MM.1S (cell line): Measurements from ENCODE around the gene COIL.

Experiments used
- DNase-seq: peaks from one replicate; pipeline ENCODE4 v3.0.0-alpha.2; 2015
- H2AFZ ChIP-seq: fragments of 300-600 bp; sonication (generic); 2 replicates; pipeline ENCODE4 v1.6.0; 2016; ENCODE audit warnings: antibody characterized with exemption, low read length
- H3F3A ChIP-seq: fragments of 300-600 bp; sonication (generic); 2 replicates; pipeline ENCODE4 v1.6.1; 2016; ENCODE audit warnings: mild to moderate bottlenecking, antibody characterized with exemption, low read length, moderate library complexity, mixed read lengths; ENCODE audit not compliant: insufficient read depth
- H3K27ac ChIP-seq: fragments of 300-600 bp; sonication (generic); 2 replicates; pipeline ENCODE4 v1.5.1; 2016; ENCODE audit warnings: mild to moderate bottlenecking, low read length
- H3K27me3 ChIP-seq: fragments of 300-600 bp; sonication (generic); replicated peaks from 2 replicates; pipeline ENCODE4 v1.6.0; 2016; ENCODE audit warnings: low read length; ENCODE audit not compliant: insufficient read depth
- H3K36me3 ChIP-seq: fragments of 300-600 bp; sonication (generic); replicated peaks from 2 replicates; pipeline ENCODE4 v1.6.1; 2016; ENCODE audit warnings: mild to moderate bottlenecking, low read length, mixed read lengths; ENCODE audit not compliant: insufficient read depth
- H3K4me1 ChIP-seq: fragments of 300-600 bp; sonication (generic); 2 replicates; pipeline ENCODE4 v1.6.1; 2016; ENCODE audit warnings: low read length, mixed read lengths
- H3K4me2 ChIP-seq: fragments of 300-600 bp; sonication (generic); 2 replicates; pipeline ENCODE4 v1.6.0; 2016; ENCODE audit warnings: low read depth, low read length
- H3K4me3 ChIP-seq: fragments of 300-600 bp; sonication (generic); 2 replicates; pipeline ENCODE4 v1.5.1; 2016; ENCODE audit warnings: low read length, mixed read lengths
- H3K79me2 ChIP-seq: fragments of 300-600 bp; sonication (generic); 2 replicates; pipeline ENCODE4 v1.6.1; 2016; ENCODE audit warnings: mixed run types, low read length, mixed read lengths
- H3K9ac ChIP-seq: fragments of 300-600 bp; sonication (generic); 2 replicates; pipeline ENCODE4 v1.6.1; 2016; ENCODE audit warnings: low read length, mixed read lengths
- H3K9me2 ChIP-seq: fragments of 300-600 bp; sonication (generic); replicated peaks from 2 replicates; pipeline ENCODE4 v1.6.1; 2016; ENCODE audit warnings: mild to moderate bottlenecking, low read length, mixed read lengths; ENCODE audit not compliant: insufficient read depth
- H3K9me3 ChIP-seq: fragments of 300-600 bp; sonication (generic); replicated peaks from 2 replicates; pipeline ENCODE4 v1.6.1; 2016; ENCODE audit warnings: mild to moderate bottlenecking, low read length, mixed read lengths; ENCODE audit not compliant: insufficient read depth
- H4K20me1 ChIP-seq: fragments of 300-600 bp; sonication (generic); 2 replicates; pipeline ENCODE4 v1.6.1; 2016; ENCODE audit warnings: mild to moderate bottlenecking, low read length, moderate library complexity, mixed read lengths; ENCODE audit not compliant: insufficient read depth
- CTCF ChIP-seq: fragments of 300-600 bp; sonication (generic); IDR thresholded peaks from 2 replicates; pipeline ENCODE4 v1.5.1; 2016; ENCODE audit warnings: antibody characterized with exemption, low read length, mixed read lengths
- EZH2 ChIP-seq: fragments of 300-600 bp; sonication (generic); optimal IDR thresholded peaks from 2 replicates; pipeline ENCODE3; 2017; ENCODE audit warnings: low read depth, mild to moderate bottlenecking, antibody characterized with exemption, low read length, mixed read lengths
- EZH2phosphoT487 ChIP-seq: fragments of 300-600 bp; sonication (generic); IDR thresholded peaks from 2 replicates; pipeline ENCODE4 v1.6.1; 2018; ENCODE audit warnings: antibody characterized with exemption, low read length

Gene COIL

GRCh38 chr17:56894859-56895455 lies 65.9 kb downstream of the COIL start:
- Histone ChIP-seq H3K9me2 (no peaks in the 10 kb centered on the region), H4K20me1 (no peaks in the 10 kb centered on the region), H3K4me1 (peaks cover 31% of the 10 kb centered on the region), H3K9me3 (no peaks in the 10 kb centered on the region), H3K4me3 (no peak overlapping the region), H3K4me2 (no peak overlapping the region), H3K27me3 (no peaks in the 10 kb centered on the region), H3K9ac (no peak overlapping the region), H3K27ac (no peak overlapping the region), H3F3A (no peaks in the 10 kb centered on the region), H2AFZ (no peak overlapping the region), H3K79me2 (peaks cover 80% of the 10 kb centered on the region), H3K36me3 (peaks cover 49% of the 10 kb centered on the region)
- TF ChIP-seq CTCF (no peak), EZH2 (no peak), EZH2phosphoT487 (no peak)
- no peak for DNase-seq

DNA sequence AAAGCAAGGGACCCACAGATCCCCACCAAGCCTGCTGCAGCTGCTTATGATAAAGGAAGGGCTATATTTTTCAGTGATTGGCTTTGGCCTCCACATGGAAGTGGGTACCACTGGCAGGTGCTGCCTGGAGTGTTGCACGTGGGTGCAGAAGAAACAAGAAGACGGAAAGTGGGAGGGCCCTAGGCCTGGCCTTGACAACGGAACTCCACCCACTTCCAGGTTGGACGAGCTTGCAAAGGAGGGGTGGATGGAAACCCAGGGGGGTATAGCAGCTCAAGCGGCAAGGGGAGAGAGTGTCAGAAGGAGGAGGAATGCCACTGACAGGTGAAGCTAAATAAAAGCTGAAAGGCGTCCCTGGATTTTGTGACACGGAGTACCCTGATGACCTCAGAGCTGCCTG lies 67.3 kb downstream of the COIL start:
- TF ChIP-seq EZH2: no peak
- no peak for TF ChIP-seq CTCF
- no peak for TF ChIP-seq EZH2phosphoT487
- Histone ChIP-seq H3K79me2 (peaks cover 67% of the 10 kb centered on the region), H3K4me2 (no peak overlapping the region), H3K9me2 (no peaks in the 10 kb centered on the region), H3K36me3 (peaks cover 43% of the 10 kb centered on the region), H4K20me1 (no peaks in the 10 kb centered on the region), H3K9me3 (no peaks in the 10 kb centered on the region), H2AFZ (no peak overlapping the region), H3K4me1 (peaks cover 20% of the 10 kb centered on the region), H3K9ac (no peak overlapping the region), H3K4me3 (no peak overlapping the region), H3F3A (no peaks in the 10 kb centered on the region), H3K27ac (no peak overlapping the region), H3K27me3 (no peaks in the 10 kb centered on the region)
- no peak for DNase-seq

- no peak overlapping the region for H3K9ac ChIP-seq
- no peaks in the 10 kb centered on the region for H3K9me2 ChIP-seq
- H2AFZ ChIP-seq: no peak overlapping the region
- no peak overlapping the region for H3K27ac ChIP-seq
- no peaks in the 10 kb centered on the region for H4K20me1 ChIP-seq
- no peaks in the 10 kb centered on the region for H3K27me3 ChIP-seq
- no peak overlapping the region for H3K4me2 ChIP-seq
- TF ChIP-seq EZH2phosphoT487: no peak
- TF ChIP-seq CTCF: no peak
- no peak for TF ChIP-seq EZH2
- DNase-seq: no peak
- H3F3A ChIP-seq: no peaks in the 10 kb centered on the region; the same call in 1 of the 2 replicates
- no peaks in the 10 kb centered on the region for H3K9me3 ChIP-seq
- H3K4me3 ChIP-seq: no peak overlapping the region
- peaks cover 55% of the 10 kb centered on the region for H3K79me2 ChIP-seq
- H3K36me3 ChIP-seq: peaks cover 44% of the 10 kb centered on the region
- H3K4me1 ChIP-seq: peaks cover 9% of the 10 kb centered on the region
Observed at GRCh38 chr17:56892333-56892732, 68.5 kb downstream of the COIL start.
